Measurements from ENCODE around the gene PLAC8.
"Not testable (repeated sequence)": the region's sequence is repeated elsewhere in the genome, so short reads cannot be mapped to it uniquely, and the experiment has no call there.

Gene PLAC8, protein sequence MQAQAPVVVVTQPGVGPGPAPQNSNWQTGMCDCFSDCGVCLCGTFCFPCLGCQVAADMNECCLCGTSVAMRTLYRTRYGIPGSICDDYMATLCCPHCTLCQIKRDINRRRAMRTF

DNA sequence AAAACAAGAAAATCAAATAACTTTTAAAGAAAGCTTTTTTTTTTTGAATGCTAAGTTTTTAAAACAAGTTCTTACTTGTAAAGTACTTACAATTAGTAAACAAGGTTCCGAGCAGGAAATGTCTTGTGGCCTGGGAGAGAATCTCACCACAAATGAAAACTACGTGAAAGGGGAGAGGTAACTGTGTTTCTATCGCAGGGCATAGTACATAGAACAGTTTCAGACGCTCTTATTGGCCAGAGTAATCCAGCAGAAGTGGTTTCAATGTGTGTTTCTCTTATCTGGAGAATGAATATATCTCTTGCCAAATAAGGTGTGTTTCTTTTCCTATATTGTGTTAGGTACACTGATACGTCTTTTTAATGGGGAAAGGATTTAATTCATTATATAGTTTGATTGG is at the start of gene PLAC8:
PLAC8 (minus strand) TSS at position 154 of the 400 bp plus-strand sequence. CDS start 6,808 bp downstream, outside the sequence.
- DNase-seq = peak; percentile 81

- no peak for DNase-seq
Observed at GRCh38 chr4:83153417-83153816, 38.9 kb upstream of the PLAC8 start.

DNA sequence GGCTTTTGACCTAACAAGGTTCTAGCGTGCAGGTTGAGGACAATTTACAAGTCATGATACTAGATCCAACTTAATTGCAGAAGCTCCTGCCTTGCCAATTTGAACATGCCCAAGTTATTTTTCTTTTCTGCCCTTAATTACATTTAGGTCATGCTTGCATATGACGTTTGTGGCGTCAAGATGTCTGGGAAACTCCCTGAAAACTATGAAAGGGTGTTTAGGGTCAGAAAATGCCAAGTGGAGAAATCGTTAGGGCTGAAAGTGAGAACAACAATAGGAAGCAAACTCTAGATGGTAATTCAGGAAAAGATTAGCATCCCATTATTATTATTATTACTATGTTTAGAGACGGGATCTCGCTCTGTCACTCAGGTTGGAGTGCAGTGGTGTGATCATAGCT is 38.2 kb upstream of the PLAC8 start:
- DNase-seq = no peak

- DNase-seq = no peak
Observed at GRCh38 chr4:83151651-83152050, 37.1 kb upstream of the PLAC8 start.

GRCh38 chr4:83150653-83151330 is 36.3 kb upstream of the PLAC8 start:
- DNase-seq = no peak

DNA sequence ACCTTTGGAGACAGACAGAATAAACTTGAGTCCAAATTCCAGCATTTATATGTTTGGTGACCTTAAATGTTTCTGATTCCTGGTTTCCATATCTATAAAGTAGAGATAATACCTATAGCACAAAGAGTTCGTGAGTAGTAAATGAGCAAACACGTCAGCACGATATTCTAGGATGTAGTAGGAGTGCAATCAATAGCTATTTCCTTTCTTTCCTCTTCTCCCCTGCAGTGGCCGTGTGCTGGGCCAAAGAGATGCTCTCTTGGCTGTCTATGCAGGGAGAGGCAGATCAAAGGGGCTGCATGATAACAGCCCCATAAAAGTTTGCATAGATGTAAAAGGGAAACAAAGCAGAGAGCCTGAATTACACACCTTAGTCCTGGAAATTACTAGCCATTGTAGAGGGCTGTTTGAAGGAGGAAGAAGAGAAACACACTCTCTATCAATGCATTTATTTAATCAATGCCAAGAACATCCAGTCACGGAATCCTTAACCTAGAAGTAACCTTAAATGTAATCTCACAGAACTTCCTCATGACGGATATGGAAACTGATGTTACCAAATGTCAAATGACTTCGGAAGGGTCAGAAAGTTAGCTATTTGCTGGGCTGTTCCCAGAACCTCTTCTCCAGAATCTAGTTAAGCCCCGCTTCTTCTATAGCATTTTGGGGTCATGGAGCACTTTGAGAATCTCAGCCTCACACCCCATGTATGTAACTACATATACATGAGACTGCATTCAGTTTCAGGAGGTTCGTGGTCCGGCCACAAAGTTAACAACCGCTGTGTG is 35.5 kb upstream of the PLAC8 start:
- DNase-seq = no peak

GRCh38 chr4:83146841-83147240 is 32.3 kb upstream of the PLAC8 start:
- no peak for DNase-seq

- DNase-seq = not testable (repeated sequence)
Observed at GRCh38 chr4:83145776-83146175, 31.2 kb upstream of the PLAC8 start.

DNA sequence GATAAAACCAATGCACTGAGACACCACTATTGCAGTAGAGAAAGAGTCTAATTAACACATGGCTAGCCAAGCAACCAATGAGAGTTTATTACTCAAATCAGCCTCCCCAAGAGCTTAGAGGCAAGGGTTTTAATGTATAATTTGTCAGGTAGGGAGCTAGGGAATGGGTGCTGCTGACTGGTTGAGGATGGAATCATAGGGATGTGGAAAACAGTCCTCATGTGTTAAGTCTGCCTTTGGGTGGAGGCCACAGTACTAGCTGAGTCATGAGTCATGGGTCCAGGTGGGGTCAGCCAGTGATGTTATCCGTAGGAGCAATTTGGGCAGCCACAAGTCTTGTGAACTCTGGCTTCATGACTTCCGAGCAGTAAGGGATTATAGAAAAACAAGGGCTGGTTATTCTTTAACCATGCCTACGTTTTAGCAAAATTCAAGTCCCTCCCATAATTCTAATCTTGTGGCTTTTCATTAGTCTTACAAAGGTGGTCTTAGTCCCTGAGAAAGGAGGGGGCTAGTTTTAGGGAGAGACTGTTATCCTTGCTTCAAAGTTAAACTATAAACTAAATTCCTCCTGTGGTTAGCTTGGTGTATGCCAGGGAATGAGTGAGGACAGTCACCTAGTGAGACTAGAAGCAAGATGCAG is 25.1 kb upstream of the PLAC8 start:
- no peak for DNase-seq

DNA sequence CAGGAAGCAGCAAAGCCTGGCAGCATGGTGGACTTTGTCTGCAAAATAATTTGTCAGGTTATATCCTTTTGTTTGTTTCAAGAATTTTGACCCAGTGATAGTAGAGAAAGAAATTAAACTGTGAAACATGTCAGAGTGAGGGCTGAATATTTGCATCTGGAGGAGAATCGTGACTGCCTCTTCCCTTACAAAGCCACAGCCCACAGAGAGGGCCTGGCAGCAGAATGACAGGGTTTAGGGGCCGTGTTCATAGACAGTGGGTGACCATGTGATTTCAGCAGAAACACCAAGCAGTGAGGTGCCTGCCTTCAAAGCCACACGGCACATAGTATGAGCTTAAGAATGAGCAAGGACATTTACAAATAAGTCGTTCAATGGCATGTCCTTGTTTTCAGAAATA is 24.4 kb upstream of the PLAC8 start:
- no peak for DNase-seq

- no peak for DNase-seq
Observed at GRCh38 chr4:83132065-83132464, 17.5 kb upstream of the PLAC8 start.

GRCh38 chr4:83129264-83129663 is 14.7 kb upstream of the PLAC8 start:
- no peak for DNase-seq

GRCh38 chr4:83128240-83128929 is 13.9 kb upstream of the PLAC8 start:
- peak; percentile 95 for DNase-seq

- peak; percentile 82 for DNase-seq
Observed at GRCh38 chr4:83125738-83126141, 11.2 kb upstream of the PLAC8 start.

- peak; percentile 96 for DNase-seq
Observed at GRCh38 chr4:83124111-83124780, 9.7 kb upstream of the PLAC8 start.

DNA sequence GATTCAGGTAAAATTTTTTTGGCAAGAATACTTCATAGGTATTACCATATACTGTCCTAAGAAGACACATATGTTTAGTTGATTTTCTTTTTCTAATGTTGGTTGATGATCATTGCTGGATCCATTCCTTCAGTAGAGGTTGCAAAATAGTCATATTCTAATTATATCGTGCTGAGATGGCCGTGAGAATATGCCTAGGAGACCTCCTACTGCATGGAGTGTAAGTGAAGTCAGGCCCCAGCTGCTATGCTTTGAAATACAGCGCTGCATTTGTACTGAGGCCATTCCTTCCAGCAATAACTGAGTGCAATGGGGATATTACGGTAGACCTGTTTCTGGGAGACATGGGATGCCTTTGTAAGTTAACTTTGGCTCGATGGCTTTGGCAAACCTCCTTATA is 6.7 kb upstream of the PLAC8 start:
- no peak for DNase-seq

DNA sequence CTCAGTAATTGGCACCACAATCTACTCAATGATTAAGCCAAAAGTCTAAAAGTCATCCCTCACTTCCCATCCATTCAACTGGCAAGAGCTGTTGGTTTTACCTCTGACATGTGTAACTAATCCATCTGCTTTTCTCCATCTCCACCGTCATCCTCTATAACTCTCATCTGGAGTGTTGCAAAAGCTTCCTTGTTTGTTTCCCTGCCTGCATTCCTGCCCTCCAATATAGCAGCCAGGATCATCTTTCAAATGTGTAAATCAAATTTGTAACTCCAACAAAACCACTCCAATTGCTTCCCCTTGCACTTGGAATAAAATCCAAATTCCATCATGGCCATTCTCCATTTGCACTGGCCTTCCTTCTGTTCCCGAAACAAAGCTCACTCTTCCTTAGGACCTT is 4.3 kb upstream of the PLAC8 start:
- DNase-seq = no peak

- no peak for DNase-seq
Observed at GRCh38 chr4:83115656-83116285, 1.2 kb upstream of the PLAC8 start.

DNA sequence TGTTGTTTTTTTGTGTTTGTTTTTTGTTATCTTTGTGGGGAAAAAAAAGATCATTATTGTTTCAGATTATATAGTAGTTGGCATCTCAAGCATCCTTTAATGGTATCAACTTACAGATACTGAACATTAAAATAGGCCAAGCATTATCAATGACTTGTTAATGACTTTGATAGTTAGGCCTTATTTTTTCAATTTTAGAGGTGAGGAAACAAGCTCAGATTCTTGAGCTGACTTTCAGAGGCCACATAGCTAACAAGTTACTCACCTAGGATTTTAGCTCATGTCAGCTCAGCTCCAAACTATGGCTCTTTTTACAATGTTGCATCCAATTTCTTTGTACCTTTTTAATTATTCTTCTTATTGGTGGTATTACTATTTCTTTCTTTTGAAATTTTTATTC is 471 bp upstream of the PLAC8 start:
- DNase-seq = no peak

- DNase-seq = peak; percentile 76
Observed at GRCh38 chr4:83113429-83113786, 1.1 kb downstream of the PLAC8 start.

- peak; percentile 83 for DNase-seq
Observed at GRCh38 chr4:83112678-83113428, 1.7 kb downstream of the PLAC8 start.
